COLO829 (cell line): ENCODE data around the gene ETF1.
A peak's percentile ranks its signal among the peaks of the same experiment; 100 is the strongest.

Source experiments
- DNase-seq: peaks from one replicate; pipeline ENCODE4 v3.0.0; 2012; ENCODE audit warnings: low spot score

The ETF1 gene

DNA sequence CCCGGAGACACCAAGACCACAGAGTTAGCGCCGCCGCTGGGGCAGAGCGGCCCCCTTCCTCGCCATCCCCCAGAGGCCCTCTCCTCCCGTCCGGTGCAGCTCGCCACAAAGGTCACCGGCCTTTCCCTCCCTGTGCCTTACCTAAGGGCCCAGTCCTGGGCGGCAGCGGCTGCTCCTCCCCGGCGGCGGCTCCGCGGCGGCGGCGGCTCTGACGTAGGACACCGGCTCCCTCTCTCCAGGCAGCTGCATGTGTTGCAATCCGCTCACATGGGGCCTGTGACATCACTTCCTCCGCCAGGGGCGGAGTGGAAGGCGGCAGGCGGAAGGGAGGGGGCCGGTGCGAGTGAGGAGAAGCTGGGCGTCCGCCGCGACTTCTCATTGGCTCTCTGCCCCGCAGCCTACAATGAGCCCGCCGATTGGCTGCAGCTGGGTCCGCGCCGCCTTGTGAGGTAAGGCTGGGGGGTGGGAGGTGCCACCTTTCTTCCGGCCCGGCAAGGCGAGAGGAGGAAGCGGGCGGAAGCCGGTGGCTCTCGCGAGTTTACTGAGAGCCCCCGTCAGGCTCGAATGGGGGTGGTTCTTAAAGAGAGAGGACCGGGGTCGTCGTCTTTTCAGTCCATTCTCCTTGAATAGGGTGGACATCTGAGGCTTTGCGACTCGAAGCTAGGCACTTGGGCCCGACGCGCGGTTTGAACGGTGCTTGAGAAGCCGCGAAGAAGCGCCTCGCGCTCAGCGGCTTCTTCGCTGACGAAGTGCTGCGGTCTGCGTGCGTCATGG, at the start of gene ETF1:
Gene ETF1 (minus strand): TSS at position 281 of the 774 bp plus-strand sequence. CDS start 318 bp downstream, outside the sequence.
- peak; percentile 83 for DNase-seq

DNA sequence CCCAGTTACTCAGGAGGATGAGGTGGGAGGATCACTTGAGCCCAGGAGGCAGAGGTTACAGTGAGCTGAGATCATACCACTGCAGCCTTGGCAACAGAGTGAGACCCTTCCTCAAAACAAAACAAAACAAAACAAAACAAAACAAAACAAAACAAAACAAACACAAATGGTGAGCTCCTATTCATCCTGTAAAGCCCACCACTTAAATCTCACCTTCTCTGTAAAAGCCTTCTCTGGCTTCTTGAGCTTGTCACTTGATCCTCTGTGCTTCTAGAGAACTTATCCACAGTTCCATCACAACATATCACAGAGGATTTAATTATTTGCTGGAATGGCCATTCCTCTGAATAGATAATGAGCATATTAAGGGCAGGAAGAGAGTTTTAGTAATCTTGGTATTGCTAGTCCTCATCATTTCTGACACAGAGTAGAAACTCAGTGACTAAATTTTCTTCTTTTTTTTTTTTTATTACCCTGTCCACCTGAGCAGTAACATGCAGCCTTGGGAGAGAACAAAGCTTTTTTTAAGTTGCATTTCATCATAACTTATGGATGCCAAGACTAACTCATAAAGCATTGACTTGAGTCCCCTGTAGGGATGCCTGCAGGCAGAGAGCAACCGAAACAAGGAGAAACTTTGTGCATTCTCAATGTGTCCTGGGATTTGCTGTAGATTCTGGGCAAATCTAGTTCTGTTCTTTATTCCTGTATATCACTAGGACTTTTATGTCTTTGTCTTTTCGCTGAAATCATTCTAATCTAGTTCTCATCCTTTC, 45.2 kb upstream of the ETF1 start:
- no peak for DNase-seq

DNA sequence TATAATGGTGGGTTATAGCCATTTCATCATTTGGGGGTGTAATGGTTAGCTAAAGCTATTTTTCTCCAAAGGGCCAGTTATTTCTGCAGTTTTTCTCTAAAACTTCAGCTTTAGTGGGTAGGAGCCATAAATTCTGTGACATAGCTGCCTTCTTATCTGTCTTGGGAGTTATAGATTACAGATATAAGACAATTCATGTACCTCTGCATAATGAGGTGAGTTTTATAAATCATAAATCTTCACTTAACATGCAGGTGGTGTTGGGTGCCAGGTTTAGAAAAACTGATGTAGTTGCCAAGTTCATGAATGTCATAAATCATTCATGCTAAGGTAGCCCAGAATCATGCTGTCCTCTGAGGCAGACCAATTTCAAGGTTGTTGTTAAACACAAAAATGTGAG, 42.1 kb upstream of the ETF1 start:
- DNase-seq: no peak

DNA sequence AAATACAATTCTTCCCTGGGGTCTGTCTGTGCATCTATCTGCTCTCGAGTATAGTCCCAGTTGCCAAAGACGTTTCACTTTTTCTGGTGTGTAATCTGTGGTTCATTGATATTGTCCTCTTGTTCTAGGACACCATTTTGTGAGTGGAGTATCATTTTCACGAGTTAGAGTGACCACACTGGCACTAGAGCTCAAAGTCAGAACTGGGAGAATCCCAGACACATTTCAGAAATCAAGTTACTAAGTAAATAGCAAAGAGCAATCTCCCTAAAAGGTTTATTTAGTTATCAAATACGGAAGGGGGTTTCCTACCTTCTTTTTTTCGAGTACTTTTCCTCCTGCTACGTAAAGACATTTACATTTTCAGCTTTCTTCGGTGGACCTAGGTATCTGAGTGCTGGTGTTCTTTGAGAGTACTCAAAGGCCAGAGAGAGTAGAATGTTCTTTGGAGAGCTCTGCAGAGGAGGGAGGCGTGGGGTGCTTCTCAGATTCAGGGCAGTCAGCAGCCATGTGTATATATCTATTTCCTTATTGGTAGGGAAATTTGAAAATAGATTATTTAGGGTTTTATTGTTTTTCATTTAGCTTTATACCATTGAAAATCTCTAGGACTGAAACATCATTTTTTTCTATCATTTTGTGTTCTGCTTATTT, 41.1 kb upstream of the ETF1 start:
- DNase-seq: no peak

DNA sequence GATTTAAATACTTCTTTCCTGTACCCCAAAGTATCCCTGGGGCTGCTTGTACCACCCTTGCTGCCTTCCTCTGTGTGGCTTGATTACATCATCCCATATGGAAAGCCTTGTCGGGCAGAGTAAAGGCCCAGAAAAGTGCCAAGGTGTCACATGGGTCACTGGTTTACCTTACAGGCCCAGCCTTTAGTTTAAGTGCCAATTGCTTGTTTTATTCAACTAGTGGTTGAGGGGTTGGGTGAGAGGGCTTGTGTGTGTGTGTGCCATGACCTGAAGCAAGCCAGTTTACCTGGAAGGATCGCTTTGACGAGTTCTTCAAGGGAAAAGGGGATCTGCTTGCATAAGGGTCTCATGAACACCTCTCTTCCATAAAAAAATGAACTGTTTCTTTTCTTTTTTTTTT, 39.9 kb upstream of the ETF1 start:
- no peak for DNase-seq

DNA sequence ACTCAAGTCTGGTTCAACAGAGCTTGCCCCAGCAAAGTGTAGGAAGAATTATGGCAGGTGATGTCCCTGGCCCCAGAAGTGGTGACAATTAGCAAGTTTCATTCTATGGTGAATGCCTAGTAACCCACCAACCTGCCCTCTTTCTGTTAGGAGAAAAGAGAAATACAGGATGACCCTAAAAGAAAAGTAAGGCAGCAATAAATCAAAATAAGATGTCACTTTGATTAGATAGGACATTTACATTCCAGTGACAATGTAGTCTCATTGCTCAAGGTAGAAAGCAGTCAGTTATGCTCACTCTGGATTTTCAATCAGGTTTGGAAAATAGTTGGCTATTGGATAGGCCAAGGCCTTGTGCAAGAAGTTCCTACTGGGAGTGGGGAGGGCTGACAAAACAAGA, 37.7 kb upstream of the ETF1 start:
- no peak for DNase-seq

DNA sequence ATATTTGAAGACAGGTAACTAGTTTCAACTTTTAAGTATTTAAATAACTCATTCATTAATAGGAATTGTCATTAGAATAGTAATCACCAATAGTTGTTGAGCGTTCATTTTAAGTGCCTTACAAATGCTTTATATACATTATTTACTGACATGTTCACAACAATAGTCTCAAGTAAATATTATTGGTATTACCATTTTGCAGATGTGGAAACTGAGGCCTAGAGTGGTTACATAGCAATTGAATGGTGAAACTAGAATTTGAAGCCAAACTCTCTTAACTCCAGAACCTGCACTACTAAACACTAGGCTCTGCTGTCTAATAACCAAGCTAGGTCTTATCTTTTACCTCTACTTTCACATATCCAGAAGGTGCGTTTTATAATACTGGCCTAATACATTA, 37.0 kb upstream of the ETF1 start:
- DNase-seq: no peak

DNA sequence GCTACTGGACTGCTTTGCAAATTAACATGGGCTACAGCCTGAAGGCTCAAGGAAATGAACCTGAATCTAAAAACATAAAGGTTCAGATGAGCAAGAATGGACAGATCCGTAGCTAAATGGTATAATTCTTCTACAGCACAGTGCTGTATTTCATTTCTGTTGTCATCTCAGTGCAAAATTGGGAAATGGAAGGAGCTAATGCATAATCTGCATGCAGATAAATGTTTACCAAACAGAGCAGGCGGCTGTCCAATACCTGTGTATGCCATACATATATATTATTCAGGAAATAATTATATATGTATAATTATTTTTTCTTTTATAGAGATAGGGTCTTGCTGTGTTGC, 36.5 kb upstream of the ETF1 start:
- DNase-seq: no peak

DNA sequence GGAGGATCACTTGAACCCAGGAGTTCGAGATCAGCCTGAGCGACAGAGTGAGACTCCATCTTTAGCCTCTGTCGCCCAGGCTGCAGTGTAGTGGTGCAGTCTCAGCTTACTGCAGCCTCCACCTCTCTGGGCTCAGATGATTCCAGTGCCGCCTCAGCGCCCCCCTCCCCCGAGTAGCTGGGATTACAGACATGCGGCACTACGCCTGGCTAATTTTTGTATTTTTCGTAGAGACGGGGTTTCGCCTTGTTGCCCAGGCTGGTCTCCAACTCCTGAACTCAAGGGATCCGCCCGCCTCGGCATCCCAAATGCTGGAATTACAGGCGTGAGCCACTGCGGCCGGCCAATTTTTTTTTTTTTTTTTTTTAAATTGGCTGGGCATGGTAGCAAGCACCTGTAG, 34.4 kb upstream of the ETF1 start:
- DNase-seq: no peak

DNA sequence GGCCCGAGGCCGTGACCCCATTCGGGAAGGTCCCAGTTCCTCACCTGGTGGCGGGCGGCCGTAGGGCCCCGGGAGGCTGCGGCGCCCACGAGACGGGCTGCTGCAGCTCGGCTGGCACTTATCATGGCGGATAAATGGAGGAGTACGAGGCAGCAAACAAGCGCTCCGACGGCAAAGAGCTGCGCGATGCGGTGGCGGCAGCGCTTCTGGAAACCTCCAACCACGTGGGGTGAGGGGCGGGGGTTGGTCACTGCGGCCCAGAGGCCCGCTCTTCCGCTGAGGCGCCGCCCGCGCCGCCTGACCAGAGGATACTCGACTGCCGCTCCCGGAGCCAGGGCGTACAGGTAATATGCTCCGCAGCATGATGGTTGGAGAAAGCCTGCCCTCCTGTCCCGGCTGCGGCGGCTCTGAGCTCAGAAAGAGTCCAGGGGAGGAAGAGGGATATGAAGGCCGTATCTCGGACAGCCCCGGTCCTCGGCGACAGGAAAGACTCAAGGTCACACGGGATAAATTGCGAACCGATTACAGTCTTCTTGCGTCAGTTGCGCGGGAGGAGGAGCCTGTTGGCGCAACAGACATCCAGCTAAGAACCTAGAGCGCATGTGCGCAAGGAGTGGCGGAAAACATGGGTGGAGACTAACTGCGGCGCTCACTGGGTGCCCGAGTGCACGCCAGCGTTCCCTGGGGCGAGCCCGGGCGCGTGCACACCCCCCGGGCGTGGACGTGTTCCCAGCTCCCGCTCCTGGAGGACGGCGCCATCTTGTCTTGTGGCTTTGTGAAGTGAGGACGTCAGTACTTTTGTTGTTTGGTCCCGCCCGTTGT, 32.4 kb upstream of the ETF1 start, which contains the start of gene HSPA9:
Gene HSPA9 (minus strand): TSS at position 208 of the 822 bp plus-strand sequence. CDS start 83 bp downstream, at position 125.
- DNase-seq: peak; percentile 100

DNA sequence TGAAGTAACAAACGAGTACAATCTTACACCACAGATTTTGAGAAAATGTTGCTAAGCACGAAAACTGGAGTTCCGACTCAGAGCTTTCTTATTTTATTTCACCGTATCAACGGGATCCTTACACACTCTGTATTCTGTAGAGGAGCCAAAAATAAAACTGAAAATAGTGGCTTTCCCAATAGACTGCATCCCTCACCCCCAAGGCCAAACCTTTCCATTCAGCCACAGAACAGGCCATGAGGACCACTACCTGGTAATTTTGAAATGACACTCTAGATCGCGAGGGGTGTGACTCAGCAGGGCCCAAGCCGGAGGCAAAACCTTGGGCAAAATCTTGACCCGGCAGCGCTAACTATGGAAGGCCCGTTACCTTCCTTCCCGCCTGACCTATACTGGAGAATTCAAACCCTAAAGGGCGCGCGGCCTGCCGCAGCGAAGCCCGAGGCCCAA, 31.7 kb upstream of the ETF1 start:
- DNase-seq: no peak

DNA sequence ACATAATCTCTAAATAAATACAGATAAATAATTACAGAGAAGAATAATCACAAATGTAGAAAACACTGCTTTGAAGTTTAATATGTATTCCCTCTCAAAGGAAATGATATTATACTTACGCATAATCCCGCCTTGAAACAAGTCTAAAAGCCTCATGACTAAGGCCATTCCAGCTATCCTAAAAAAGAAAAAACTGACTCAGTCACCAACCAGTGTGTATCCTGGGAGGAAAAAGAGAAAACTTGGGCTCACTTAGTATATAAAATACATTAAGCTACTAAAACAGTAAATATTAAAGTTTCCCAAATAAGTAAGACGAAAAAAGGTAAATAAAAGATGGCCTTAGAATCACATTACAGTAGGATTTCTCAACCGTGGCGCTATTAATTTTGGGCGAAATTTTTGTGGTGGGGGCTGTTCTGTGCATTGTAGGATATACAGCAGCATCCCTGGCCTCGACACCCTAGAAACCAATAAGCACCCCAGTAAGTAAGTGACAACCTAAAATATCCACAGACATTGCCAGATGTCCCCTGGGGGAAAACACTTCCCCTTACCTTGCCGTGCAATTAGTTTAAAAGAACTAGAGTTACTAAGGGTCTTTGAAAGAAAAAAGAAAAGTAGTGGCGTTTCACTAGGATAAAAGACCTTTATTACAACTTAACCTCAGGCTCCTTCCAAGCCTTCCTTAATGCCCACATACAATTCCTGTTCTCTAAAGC, 31.1 kb upstream of the ETF1 start:
- DNase-seq: no peak

DNA sequence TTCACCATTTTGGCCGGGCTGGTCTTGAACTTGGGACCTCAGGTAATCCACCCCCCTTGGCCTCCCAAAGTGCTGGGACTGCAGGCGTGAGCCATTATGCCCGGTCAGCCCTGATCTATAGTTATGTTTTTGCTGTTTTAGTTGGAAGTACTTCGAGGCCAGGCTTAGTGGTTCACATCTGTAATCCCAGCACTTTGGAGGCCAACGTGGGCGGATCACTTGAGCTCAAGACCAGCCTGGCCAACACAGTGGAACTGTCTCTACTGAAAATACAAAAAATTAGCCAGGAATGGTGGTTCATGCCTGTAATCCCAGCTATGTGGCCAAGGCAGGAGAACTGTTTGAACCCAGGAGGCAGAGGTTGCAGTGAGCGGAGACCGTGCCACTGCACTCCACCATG, 30.2 kb upstream of the ETF1 start:
- DNase-seq: no peak

DNA sequence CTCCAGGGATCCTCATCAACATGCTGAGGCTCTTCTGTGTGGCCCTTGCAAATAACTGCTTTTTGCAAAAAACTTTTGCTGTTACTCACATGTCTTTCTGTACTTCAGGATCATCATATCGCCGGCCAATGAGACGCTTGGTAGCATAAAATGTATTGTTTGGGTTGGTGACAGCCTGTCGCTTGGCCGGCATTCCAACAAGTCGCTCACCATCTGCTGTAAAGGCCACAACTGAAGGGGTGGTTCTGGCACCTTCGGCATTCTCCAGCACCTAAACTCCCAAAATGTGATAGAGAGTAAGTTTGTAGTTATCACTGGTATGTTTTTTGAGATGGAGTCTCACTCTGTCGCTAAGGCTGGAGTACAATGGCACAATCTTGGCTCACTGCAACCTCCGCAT, 27.8 kb upstream of the ETF1 start:
- DNase-seq: no peak

DNA sequence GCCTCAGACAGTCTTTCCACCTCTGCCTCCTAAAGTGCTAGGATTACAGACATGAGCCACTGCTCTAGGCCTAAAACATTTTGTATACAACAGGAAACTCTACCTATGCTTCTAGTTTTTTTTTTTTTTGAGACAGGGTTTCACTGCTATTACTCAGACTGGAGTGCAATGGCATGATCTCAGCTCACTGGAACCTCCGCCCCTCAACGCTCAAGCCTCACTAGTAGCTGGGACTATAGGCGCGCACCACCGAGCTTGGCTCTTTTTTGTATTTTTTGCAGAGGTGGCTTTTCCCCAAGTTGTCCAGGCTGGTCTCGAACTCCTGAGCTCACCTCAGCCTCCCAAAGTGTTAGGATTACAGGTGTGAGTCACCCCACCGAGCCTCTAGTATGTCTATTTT, 26.7 kb upstream of the ETF1 start:
- DNase-seq: no peak

DNA sequence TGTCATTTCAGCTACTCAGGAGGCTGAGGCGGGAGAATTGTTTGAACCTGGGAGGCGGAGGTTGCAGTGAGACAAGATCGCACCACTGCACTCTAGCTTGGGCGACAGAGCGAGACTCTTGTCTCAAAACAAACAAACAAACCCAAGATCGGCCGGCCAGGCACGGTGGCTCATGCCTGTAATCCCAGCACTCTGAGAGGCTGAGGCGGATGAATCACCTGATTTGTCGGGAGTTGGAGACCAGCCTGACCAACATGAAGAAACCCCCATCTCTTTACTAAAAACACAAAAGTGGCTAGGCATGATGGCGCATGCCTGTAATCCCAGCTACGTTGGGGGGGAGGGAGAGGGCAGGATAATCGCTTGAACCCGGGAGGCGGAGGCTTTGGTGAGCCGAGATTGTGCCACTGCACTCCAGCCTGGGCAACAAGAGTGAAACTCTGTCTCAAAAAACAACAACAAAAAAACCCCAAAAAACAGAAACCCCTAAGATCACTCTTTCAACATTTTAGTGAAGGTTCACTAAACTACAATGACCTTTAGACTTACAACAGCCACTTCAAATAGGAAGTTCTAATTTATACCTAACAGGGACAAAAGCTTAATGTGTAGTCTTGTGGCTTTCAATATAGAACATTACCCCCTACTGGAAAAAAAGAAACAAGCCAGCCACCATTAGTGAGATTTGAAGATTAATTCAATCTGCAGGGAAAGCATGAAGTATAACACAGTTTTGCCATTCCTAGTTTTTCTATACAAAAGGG, 25.2 kb upstream of the ETF1 start:
- no peak for DNase-seq

DNA sequence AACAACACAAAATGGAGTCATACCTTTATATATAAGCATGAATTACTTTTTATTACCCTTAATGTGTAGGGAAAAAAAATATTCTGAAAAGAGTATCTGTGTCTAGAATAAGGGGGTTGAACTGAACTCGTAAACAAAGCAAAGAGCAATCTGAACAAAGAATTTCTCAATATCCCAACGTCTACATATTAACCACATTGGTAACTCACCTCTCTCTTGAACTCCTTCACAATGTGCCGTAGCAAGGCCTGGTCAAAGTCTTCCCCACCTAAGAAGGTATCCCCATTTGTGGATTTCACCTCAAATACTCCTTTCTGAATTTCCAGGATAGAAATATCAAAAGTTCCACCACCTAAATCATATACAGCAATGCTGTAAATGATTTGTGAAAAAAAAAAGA, 23.8 kb upstream of the ETF1 start:
- no peak for DNase-seq

DNA sequence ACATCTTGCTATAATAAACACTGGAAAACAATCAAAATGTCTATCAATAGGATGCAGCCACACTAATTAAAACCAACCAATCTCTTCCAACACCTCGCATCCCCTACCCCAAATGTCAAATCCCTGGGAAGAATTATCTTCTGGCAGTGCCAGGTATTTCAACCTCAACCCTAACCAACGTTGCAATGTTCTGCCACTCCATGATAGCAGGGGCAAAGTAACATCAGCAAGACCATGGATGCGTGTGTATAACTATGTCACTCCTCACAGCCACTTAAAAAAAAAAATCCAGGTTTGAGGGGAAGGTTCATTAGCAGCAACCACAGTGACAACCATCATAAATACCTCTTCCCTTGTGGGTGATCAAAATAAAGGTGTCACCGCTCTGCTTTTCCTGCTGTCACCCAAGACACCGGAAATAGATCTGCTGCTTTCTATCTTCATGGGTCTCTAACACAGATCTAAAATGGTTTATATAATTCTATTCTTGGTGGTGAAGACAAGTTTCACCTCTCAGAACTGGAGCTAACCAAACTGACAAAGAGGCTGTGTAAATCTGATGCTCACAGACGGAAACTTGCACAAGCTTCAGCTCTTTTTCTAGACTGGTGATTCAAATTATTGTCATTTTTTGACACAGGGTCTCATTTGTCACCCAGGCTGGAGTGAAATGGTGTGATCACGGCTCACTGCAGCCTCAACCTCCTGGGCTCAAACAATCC, 22.2 kb upstream of the ETF1 start:
- no peak for DNase-seq

DNA sequence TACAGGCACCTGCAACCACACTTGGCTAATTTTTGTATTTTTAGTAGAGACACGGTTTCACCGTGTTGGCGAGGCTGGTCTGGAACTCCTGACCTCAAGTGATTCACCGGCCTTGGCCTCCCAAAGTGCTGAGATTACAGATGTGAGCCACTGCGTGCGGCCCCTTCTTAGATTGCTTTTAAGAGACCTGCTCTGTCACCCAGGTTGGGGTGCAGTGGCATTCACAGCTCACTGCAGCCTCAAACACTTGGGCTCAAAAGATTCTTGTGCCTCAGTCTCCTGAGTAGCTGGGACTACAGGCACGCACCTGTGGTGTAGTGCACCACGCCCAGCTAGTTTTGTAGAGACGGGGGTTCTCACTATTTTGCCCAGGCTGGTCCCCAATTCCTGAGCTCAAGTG, 21.2 kb upstream of the ETF1 start:
- DNase-seq: no peak
